Nasal cavity respiratory epithelium epithelial cell of viscerocranial mucosa (primary cell): ENCODE measurements around the gene FAM83B. TPM values are rescaled to one million over a fixed set of nuclear protein-coding genes. Genes with fewer than 3 reads are reported as not detected.

ENCODE experiments used
- total RNA-seq: library from RNA; depleted of rRNA; stranded (reverse); fragments of >200 nt; gene quantifications from 2 replicates; pipeline ENCODE4 v1.2.3, GENCODE V29; 2014

FAM83B gene
- 82.4 and 98.1 TPM in 2 replicates for total RNA-seq

GRCh38 chr6:54846243-54846856 is at the start of gene FAM83B:
Gene FAM83B, plus strand, starts transcription at chr6:54846771. Its CDS starts 23,476 bp downstream, at chr6:54870247.

